ENCODE results near the gene KLK7.

The KLK7 gene

GRCh38 chr19:51014242-51014641 is 30.5 kb upstream of the KLK7 start:
- no peak for TF ChIP-seq CTCF (IDR thresholded peaks at IDR 0.05; ENCODE audit: low read depth, low read length, missing control alignments)
- in situ Hi-C loops (cut with HindIII; ENCODE audit: low sequenced_read_pairs): no loop called here
- DNase-seq (ENCODE audit: low read depth): no peak
- H3K4me3 ChIP-seq (ENCODE audit: low read depth, low read length): no peak overlapping the region

GRCh38 chr19:51012661-51013190 is 29.0 kb upstream of the KLK7 start:
- no peak for TF ChIP-seq CTCF (IDR thresholded peaks at IDR 0.05; ENCODE audit: low read depth, low read length, missing control alignments)
- no peak for DNase-seq (ENCODE audit: low read depth)
- in situ Hi-C loops (cut with HindIII; ENCODE audit: low sequenced_read_pairs): no loop called here
- no peak overlapping the region for H3K4me3 ChIP-seq (ENCODE audit: low read depth, low read length)

- in situ Hi-C loops (cut with HindIII; ENCODE audit: low sequenced_read_pairs): no loop called here
- no peak for DNase-seq (ENCODE audit: low read depth)
- no peak for TF ChIP-seq CTCF (IDR thresholded peaks at IDR 0.05; ENCODE audit: low read depth, low read length, missing control alignments)
- no peak overlapping the region for H3K4me3 ChIP-seq (ENCODE audit: low read depth, low read length)
Observed at GRCh38 chr19:51010066-51010795, 26.5 kb upstream of the KLK7 start.

GRCh38 chr19:51009061-51009891 is 25.6 kb upstream of the KLK7 start:
- TF ChIP-seq CTCF (IDR thresholded peaks at IDR 0.05; ENCODE audit: low read depth, low read length, missing control alignments): no peak
- no peak overlapping the region for H3K4me3 ChIP-seq (ENCODE audit: low read depth, low read length)
- in situ Hi-C loops (cut with HindIII; ENCODE audit: low sequenced_read_pairs): no loop called here
- DNase-seq (ENCODE audit: low read depth): no peak

- DNase-seq (ENCODE audit: low read depth): no peak
- in situ Hi-C loops (cut with HindIII; ENCODE audit: low sequenced_read_pairs): no loop called here
- no peak for TF ChIP-seq CTCF (IDR thresholded peaks at IDR 0.05; ENCODE audit: low read depth, low read length, missing control alignments)
- H3K4me3 ChIP-seq (ENCODE audit: low read depth, low read length): no peak overlapping the region
Observed at GRCh38 chr19:51007488-51007887, 23.8 kb upstream of the KLK7 start.

- TF ChIP-seq CTCF (IDR thresholded peaks at IDR 0.05; ENCODE audit: low read depth, low read length, missing control alignments): no peak
- DNase-seq (ENCODE audit: low read depth): no peak
- in situ Hi-C loops (cut with HindIII; ENCODE audit: low sequenced_read_pairs): no loop called here
- H3K4me3 ChIP-seq (ENCODE audit: low read depth, low read length): no peak overlapping the region
Observed at GRCh38 chr19:51006406-51006805, 22.7 kb upstream of the KLK7 start.

Measured in astrocyte of the cerebellum (primary cell).